Measurements from ENCODE around the gene PAFAH1B1.
"Not testable (repeated sequence)": the region's sequence is repeated elsewhere in the genome, so short reads cannot be mapped to it uniquely, and the experiment has no call there.

Gene PAFAH1B1

GRCh38 chr17:2695961-2696760 lies 102.7 kb downstream of the PAFAH1B1 start:
- H3K36me3 ChIP-seq: peaks cover 82% of the 10 kb centered on the region
- no peak overlapping the region for H3K4me3 ChIP-seq (ENCODE audit: low read depth, low read length)
- no peak for TF ChIP-seq CTCF (IDR thresholded peaks at IDR 0.05; ENCODE audit: low read depth, low read length)
- H3K27ac ChIP-seq: no peak overlapping the region
- H3K9me3 ChIP-seq (ENCODE audit: severe bottlenecking): no peaks in the 10 kb centered on the region
- H3K27me3 ChIP-seq (ENCODE audit: insufficient read depth, low read depth, severe bottlenecking): no peaks in the 10 kb centered on the region
- no peak for DNase-seq

- H3K4me3 ChIP-seq (ENCODE audit: low read depth, low read length): no peak overlapping the region
- no peak for TF ChIP-seq CTCF (IDR thresholded peaks at IDR 0.05; ENCODE audit: low read depth, low read length)
- peaks cover 82% of the 10 kb centered on the region for H3K36me3 ChIP-seq
Observed at GRCh38 chr17:2697611-2698162, 104.2 kb downstream of the PAFAH1B1 start.

GRCh38 chr17:2699216-2699805 lies 105.9 kb downstream of the PAFAH1B1 start:
- H3K27ac ChIP-seq; H3K27me3 ChIP-seq (ENCODE audit: insufficient read depth, low read depth, severe bottlenecking); H3K9me3 ChIP-seq (ENCODE audit: severe bottlenecking); H3K4me3 ChIP-seq (ENCODE audit: low read depth, low read length); DNase-seq: not testable (repeated sequence)
- peaks cover 89% of the 10 kb centered on the region for H3K36me3 ChIP-seq

More at GRCh38 chr17:2697611-2698162, 104.2 kb downstream of the PAFAH1B1 start:
- Histone ChIP-seq H3K27ac (no peak overlapping the region), H3K27me3 (ENCODE audit: insufficient read depth, low read depth, severe bottlenecking) (no peaks in the 10 kb centered on the region), H3K9me3 (ENCODE audit: severe bottlenecking) (no peaks in the 10 kb centered on the region)
- no peak for DNase-seq

GRCh38 chr17:2700030-2700490 lies 106.6 kb downstream of the PAFAH1B1 start:
- H3K9me3 ChIP-seq (ENCODE audit: severe bottlenecking): no peaks in the 10 kb centered on the region
- peak; percentile 3 for DNase-seq
- no peaks in the 10 kb centered on the region for H3K27me3 ChIP-seq (ENCODE audit: insufficient read depth, low read depth, severe bottlenecking)
- H3K36me3 ChIP-seq: peaks cover 88% of the 10 kb centered on the region
- no peak for TF ChIP-seq CTCF (IDR thresholded peaks at IDR 0.05; ENCODE audit: low read depth, low read length)
- no peak overlapping the region for H3K27ac ChIP-seq
- no peak overlapping the region for H3K4me3 ChIP-seq (ENCODE audit: low read depth, low read length)

- no peak for TF ChIP-seq CTCF (IDR thresholded peaks at IDR 0.05; ENCODE audit: low read depth, low read length)
- peak; percentile 6 for DNase-seq
- H3K36me3 ChIP-seq: peaks cover 82% of the 10 kb centered on the region
Observed at GRCh38 chr17:2700491-2701141, 107.2 kb downstream of the PAFAH1B1 start.

More at GRCh38 chr17:2700491-2701141, 107.2 kb downstream of the PAFAH1B1 start:
- Histone ChIP-seq H3K27ac (no peak overlapping the region), H3K9me3 (ENCODE audit: severe bottlenecking) (no peaks in the 10 kb centered on the region), H3K27me3 (ENCODE audit: insufficient read depth, low read depth, severe bottlenecking) (no peaks in the 10 kb centered on the region), H3K4me3 (ENCODE audit: low read depth, low read length) (no peak overlapping the region)

All from WERI-Rb-1 (cell line).